ENCODE measurements around the gene ESPNL. TPM values are rescaled to one million over a fixed set of nuclear protein-coding genes. Genes with fewer than 3 reads are reported as not detected.
"Not testable (repeated sequence)": the region's sequence is repeated elsewhere in the genome, so short reads cannot be mapped to it uniquely, and the experiment has no call there.

Gene ESPNL
- total RNA-seq, 1 donor, result 1.3 TPM

DNA sequence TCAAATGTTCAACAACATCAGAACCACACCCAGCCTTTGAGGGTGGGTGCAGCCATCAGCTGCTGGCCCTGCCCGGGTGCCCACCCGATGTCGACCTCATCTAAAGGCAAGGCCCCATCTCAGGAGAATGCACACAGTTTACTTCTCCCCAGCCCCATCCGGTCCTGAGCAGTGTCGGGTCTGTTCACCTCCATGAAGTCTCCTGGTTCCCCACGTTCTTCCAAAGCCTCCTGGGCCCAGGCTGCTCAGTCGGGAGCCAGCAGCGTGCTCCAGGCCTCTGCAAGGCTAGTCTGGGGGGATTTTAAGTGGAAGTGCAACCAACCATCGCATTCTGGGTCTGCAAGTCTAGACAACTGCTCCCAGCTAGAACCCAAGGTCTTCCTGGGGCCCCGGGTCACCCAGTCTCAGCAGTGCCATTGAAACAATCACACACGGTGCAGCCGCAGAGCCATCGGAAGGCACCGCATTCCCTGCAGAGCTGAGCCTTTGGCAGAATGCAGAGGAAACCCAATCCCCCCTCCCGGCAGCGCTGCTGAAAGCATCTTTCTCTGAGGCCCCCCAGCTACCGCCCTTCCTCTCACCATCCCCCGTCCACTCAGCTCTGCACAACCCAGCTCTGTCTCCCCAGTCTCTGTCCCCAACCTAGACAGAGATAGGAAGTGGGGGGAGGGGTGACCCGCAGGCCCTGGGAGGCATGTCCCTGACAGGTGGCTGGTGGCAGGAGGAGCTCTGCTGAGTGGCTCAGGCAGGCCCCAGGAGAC is 8.5 kb downstream of the ESPNL start:
- TF ChIP-seq, protein P1, sequence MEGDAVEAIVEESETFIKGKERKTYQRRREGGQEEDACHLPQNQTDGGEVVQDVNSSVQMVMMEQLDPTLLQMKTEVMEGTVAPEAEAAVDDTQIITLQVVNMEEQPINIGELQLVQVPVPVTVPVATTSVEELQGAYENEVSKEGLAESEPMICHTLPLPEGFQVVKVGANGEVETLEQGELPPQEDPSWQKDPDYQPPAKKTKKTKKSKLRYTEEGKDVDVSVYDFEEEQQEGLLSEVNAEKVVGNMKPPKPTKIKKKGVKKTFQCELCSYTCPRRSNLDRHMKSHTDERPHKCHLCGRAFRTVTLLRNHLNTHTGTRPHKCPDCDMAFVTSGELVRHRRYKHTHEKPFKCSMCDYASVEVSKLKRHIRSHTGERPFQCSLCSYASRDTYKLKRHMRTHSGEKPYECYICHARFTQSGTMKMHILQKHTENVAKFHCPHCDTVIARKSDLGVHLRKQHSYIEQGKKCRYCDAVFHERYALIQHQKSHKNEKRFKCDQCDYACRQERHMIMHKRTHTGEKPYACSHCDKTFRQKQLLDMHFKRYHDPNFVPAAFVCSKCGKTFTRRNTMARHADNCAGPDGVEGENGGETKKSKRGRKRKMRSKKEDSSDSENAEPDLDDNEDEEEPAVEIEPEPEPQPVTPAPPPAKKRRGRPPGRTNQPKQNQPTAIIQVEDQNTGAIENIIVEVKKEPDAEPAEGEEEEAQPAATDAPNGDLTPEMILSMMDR (IDR thresholded peaks at IDR 0.05; ENCODE audit: insufficient read depth, low read depth, low read length), result no peak
- DNase-seq (ENCODE audit: low read depth), result no peak
- H3K4me3 ChIP-seq (ENCODE audit: low read depth, low read length), result no peak overlapping the region

DNA sequence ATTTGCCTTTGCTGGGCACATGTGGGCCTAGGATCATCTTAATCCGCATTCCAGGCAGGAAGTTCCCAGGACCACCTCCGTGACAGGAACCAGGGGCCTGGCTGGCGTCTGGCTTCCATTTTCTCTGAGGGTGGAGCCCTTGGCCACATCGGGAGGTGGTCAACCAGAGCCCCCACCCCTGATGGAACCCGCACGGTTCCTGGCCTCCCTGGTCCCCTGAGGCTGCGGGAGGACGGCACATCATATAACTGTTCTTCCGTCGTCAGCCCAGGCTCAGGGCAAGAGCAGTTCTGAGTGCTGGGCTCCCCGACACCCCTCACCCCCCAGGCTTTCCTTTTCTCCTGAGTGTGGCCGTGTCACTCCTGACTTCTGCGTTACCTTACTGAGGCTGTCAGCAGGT is 13.5 kb downstream of the ESPNL start:
- no peak overlapping the region for H3K4me3 ChIP-seq (ENCODE audit: low read depth, low read length)
- TF ChIP-seq, protein P1 (IDR thresholded peaks at IDR 0.05; ENCODE audit: insufficient read depth, low read depth, low read length), result no peak
- DNase-seq (ENCODE audit: low read depth), result no peak

DNA sequence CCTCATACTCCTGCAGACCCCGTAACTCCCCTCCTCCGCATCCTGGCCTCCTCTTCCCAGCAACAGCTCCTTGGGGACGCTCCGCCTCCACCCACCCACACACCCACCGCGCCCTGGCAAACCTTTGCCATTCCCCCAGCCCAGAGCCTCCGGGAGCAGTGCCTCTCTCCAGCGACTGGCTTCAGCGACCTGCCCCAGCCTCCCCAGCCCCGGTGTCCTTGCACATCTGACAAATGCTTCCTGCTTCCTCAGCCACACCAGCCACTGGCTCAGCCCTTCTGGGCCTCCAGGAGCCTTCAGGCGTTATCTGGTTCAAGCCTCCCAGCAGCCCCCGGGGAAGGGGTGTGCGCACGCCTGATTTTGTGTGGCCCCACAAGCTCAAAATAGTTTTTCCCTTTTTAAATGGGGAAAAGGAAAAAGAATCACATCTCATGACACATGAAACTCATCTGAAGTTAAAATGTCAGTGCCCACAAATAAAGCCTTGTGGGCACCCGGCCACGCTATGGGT is 14.2 kb downstream of the ESPNL start:
- TF ChIP-seq, protein P1 (IDR thresholded peaks at IDR 0.05; ENCODE audit: insufficient read depth, low read depth, low read length), result no peak
- no peak overlapping the region for H3K4me3 ChIP-seq (ENCODE audit: low read depth, low read length)
- no peak for DNase-seq (ENCODE audit: low read depth)

DNA sequence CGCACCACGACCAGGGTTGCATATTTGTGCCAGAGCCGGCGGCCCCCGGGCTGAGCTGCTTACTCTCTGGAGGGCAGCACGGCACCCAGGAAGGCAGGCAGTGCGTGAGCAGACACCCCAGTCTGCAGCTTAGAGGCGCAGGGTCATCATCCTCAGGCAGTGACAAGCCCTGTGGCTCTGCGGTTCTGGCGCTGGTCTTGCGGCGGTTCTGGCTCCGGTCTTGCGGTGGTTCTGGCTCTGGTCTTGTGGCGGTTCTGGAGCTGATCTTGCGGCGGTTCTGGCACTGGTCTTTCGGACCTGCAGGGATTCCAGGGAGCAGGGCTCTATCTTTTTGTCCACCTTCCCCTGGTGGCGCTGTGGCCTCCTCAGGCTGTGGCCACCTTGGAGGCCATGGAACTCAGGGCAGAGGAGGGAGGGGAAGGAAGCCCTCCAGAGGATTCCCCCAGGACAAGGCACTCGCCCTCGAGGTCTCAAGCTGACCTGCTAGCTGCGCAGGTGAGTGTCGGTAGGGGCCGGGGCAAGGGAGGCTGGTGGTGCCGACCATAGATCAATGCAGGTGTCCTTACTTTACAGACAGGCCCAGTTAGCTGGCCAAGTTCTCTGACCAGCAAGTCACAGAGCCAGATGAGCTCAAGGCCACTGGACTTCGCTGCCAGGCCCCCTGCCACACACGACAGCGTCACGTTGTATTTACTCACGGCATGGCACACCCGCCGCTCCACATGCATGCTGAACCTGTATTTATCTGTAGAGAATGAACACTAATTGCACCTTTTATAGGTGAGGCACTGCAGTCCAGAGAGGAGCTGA is 14.9 kb downstream of the ESPNL start:
- no peak for DNase-seq (ENCODE audit: low read depth)
- TF ChIP-seq, protein P1 (IDR thresholded peaks at IDR 0.05; ENCODE audit: insufficient read depth, low read depth, low read length), result no peak
- no peak overlapping the region for H3K4me3 ChIP-seq (ENCODE audit: low read depth, low read length)

DNA sequence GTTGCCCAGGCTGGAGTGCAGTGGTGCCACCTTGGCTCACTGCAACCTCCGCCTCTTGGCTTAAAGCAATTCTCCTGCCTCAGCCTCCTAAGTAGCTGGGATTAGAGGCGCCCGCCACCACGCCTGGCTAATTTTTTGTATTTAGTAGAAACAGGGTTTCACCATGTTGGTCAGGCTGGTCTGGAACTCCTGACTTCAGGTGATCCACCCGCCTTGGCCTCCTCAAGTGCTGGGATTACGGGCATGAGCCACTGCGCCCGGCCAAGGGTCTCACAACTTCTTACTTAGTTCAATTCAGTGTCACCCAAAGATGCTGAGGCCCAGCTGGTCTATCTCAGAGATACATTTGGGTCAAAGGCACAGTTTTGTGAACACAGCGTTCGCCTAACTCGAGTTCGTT is 15.6 kb downstream of the ESPNL start:
- H3K4me3 ChIP-seq (ENCODE audit: low read depth, low read length); DNase-seq (ENCODE audit: low read depth): not testable (repeated sequence)

DNA sequence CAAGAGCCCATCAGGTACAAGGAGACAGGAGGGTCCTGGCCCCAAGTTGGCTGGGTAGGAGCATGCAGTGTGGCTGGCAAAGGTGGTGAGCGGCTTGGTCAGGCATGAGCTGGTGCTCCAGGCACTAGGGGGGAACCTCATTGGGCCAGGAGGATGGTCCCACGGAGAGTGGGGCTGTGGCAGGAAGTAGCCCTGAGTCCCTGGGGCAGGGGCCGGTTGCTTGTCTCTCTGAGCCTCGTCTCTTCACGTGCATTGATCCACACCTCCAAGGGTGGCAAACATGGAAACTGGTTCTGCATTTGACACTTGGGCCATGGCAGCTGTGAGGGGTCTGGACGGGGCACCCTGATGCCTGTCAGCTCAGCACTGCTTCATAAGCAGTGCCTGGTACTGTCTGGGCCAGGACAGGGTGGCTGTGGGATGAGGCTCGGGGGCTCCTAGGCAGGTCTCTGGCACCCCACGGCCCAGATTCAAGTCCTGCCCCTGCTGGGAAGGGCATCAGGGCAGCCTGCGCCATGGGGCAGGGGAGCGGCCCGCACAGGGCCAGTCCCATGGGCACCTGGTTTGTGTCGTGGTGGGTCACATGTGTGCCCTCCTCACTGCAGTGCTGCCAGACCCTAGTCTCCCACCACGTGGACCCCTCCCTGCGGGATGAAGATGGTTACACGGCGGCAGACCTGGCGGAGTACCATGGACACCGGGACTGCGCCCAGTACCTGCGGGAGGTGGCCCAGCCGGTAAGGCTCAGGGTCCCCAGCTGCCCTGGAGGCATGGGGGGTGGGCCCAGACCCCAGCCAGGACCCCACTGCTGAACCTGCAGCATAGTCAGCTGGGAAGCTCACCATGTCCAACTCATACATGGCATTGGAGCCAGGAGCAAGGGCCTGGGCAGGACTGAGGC is 16.4 kb downstream of the ESPNL start:
- TF ChIP-seq, protein P1 (IDR thresholded peaks at IDR 0.05; ENCODE audit: insufficient read depth, low read depth, low read length), result no peak
- DNase-seq (ENCODE audit: low read depth), result no peak
- H3K4me3 ChIP-seq (ENCODE audit: low read depth, low read length), result no peak overlapping the region
